Panc1 (cell line): Measurements from ENCODE around the gene RNF121.

Experiments used
- POLR2AphosphoS5 ChIP-seq: IDR thresholded peaks from 2 replicates; pipeline ENCODE4 v1.6.1; 2012; ENCODE audit warnings: mild to moderate bottlenecking, low read depth, low read length, moderate library complexity
- SIN3A ChIP-seq: IDR thresholded peaks from 2 replicates; pipeline ENCODE4 v1.6.1; 2012; ENCODE audit warnings: low read depth, mild to moderate bottlenecking, low read length, moderate library complexity, borderline replicate concordance; ENCODE audit not compliant: insufficient read depth
- TCF7L2 ChIP-seq: IDR thresholded peaks from 2 replicates; pipeline ENCODE4 v1.6.1; 2011; ENCODE audit warnings: mild to moderate bottlenecking, low read depth, low read length, inconsistent platforms
- TF ChIP-seq, protein P1 (sequence below): fragments of 450-650 bp; IDR thresholded peaks from 2 replicates; pipeline ENCODE4 v1.5.1; 2017; ENCODE audit warnings: mild to moderate bottlenecking
- TF ChIP-seq, protein P2 (sequence below), 2 experiments: IDR thresholded peaks; 2 replicates each; pipeline ENCODE4 v1.6.1; 2011 to 2012; ENCODE audit warnings: low read depth in 2 of 2, control low read depth in 1 of 2, low read length in 1 of 2, mild to moderate bottlenecking in 1 of 2, moderate library complexity in 1 of 2; ENCODE audit not compliant: insufficient read depth in 1 of 2

DNA sequence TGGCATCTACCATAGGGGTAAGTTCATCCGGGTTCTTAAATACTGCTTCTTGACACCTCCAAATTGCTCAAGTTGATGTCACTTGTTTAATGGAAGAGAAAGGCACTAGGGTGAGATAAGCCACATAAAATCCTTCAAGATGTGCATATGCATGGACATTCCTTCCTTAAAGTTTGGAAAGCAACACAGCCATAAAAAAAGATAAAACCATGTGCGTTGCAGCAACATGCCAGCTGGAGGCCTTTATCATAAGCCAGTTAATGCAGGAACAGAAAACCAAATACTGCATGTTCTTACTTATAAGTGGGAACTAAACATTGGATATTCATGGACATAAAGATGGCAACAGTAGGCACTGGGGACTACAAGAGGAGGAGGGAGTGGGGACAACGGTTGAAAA, 61.9 kb downstream of the RNF121 start:
- TF ChIP-seq, protein P1, sequence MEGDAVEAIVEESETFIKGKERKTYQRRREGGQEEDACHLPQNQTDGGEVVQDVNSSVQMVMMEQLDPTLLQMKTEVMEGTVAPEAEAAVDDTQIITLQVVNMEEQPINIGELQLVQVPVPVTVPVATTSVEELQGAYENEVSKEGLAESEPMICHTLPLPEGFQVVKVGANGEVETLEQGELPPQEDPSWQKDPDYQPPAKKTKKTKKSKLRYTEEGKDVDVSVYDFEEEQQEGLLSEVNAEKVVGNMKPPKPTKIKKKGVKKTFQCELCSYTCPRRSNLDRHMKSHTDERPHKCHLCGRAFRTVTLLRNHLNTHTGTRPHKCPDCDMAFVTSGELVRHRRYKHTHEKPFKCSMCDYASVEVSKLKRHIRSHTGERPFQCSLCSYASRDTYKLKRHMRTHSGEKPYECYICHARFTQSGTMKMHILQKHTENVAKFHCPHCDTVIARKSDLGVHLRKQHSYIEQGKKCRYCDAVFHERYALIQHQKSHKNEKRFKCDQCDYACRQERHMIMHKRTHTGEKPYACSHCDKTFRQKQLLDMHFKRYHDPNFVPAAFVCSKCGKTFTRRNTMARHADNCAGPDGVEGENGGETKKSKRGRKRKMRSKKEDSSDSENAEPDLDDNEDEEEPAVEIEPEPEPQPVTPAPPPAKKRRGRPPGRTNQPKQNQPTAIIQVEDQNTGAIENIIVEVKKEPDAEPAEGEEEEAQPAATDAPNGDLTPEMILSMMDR = no peak
- TF ChIP-seq SIN3A (no peak), POLR2AphosphoS5 (no peak), TCF7L2 (no peak)
- TF ChIP-seq, protein P2, sequence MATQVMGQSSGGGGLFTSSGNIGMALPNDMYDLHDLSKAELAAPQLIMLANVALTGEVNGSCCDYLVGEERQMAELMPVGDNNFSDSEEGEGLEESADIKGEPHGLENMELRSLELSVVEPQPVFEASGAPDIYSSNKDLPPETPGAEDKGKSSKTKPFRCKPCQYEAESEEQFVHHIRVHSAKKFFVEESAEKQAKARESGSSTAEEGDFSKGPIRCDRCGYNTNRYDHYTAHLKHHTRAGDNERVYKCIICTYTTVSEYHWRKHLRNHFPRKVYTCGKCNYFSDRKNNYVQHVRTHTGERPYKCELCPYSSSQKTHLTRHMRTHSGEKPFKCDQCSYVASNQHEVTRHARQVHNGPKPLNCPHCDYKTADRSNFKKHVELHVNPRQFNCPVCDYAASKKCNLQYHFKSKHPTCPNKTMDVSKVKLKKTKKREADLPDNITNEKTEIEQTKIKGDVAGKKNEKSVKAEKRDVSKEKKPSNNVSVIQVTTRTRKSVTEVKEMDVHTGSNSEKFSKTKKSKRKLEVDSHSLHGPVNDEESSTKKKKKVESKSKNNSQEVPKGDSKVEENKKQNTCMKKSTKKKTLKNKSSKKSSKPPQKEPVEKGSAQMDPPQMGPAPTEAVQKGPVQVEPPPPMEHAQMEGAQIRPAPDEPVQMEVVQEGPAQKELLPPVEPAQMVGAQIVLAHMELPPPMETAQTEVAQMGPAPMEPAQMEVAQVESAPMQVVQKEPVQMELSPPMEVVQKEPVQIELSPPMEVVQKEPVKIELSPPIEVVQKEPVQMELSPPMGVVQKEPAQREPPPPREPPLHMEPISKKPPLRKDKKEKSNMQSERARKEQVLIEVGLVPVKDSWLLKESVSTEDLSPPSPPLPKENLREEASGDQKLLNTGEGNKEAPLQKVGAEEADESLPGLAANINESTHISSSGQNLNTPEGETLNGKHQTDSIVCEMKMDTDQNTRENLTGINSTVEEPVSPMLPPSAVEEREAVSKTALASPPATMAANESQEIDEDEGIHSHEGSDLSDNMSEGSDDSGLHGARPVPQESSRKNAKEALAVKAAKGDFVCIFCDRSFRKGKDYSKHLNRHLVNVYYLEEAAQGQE (IDR thresholded peaks at IDR 0.05; ENCODE audit: insufficient read depth in 1 of 2, low read depth in 2 of 2, low read length in 1 of 2) = no peak
